ENCODE data around the gene POLR1G. TPM values are rescaled to one million over a fixed set of nuclear protein-coding genes. Genes with fewer than 3 reads are reported as not detected.

POLR1G gene
- total and polyA plus RNA-seq, 9 of the 15 experiments (the other 6 are each of a cell fraction or from before 2014, with no cell fraction given): 3.0 to 50.1 (median 27.4) TPM

DNA sequence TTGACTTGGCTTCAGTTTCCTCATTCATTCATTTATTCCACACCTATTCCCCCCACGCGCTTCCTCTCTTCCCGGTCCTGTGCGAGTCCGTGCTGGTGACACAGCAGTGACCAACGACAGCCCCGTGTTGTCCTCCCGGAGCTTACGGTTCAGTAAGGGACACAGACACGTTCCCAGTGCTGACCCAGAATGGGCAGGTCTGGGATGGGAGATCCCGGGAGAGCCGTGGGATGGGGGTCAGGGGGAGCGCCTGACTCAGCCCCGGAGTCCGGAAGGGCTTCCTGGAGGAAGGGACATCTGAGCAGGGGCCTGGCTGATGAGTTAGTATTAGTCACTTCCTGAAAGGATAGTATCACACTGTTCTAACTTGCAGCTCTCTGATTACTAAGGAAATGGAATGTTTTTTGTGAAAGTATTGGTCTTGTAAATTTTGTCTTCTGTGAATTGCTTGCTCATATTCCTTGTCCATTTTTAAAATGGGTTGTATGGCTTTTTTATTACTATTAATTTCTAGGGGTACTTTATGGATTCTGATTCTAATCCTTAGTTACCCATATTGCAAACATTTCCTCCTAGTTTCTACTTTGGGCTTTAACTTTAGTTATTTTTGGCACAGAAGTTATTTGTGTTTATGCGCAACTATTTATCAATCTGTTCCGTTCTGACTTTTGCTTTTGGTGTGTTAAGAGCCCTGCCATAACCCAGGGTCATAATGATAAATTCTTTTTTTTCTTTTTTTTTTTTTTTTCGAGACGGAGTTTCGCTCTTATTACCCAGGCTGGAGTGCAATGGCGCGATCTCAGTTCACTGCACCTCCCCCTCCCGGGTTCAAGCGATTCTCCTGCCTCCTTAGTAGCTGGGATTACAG is 18.0 kb downstream of the POLR1G start (continued):
- TF ChIP-seq FOXM1 (IDR thresholded peaks at IDR 0.05; ENCODE audit: low read depth) (no peak; the same call in 1 of the 2 replicates), FOXM1 (CRISPR knock-in tag; IDR thresholded peaks at IDR 0.05; ENCODE audit: low read depth) (no peak)
- TF ChIP-seq, protein P1, sequence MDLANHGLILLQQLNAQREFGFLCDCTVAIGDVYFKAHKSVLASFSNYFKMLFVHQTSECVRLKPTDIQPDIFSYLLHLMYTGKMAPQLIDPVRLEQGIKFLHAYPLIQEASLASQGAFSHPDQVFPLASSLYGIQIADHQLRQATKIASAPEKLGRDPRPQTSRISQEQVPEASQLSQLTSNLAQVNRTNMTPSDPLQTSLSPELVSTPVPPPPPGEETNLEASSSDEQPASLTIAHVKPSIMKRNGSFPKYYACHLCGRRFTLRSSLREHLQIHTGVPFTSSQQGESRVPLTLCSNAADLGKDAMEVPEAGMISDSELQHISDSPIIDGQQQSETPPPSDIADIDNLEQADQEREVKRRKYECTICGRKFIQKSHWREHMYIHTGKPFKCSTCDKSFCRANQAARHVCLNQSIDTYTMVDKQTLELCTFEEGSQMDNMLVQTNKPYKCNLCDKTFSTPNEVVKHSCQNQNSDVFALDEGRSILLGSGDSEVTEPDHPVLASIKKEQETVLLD (IDR thresholded peaks at IDR 0.05): peak; percentile 74

GRCh38 chr19:45428384-45429231 is 22.2 kb downstream of the POLR1G start:
- Histone ChIP-seq H4K20me1 (replicated peaks; ENCODE audit: control insufficient read depth, insufficient read depth, low read length) (no peaks in the 10 kb centered on the region), H2AFZ (ENCODE audit: low read depth, low read length) (peak overlapping the region; percentile 97), H3K4me2 (ENCODE audit: insufficient read depth, low read length) (peak overlapping the region; percentile 84), H3K4me1 (replicated peaks in 1 of 2; ENCODE audit: control insufficient read depth in 2 of 2, insufficient read depth in 2 of 2, low read length in 2 of 2) (peaks cover 19 to 34% of the 10 kb centered on the region in 2 experiments; a peak in 4 of 5 replicates), H3K36me3 (ENCODE audit: control insufficient read depth, insufficient read depth, low read length) (no peaks in the 10 kb centered on the region), H3K9ac (ENCODE audit: insufficient read depth in 1 of 2, low read depth in 2 of 2, low read length in 2 of 2) (peak overlapping the region; percentile 88 to 99), H3K9me3 (replicated peaks; ENCODE audit: control insufficient read depth, insufficient read depth, low read depth, low read length) (no peaks in the 10 kb centered on the region), H3K27ac (ENCODE audit: extremely low read depth, low read depth, low read length) (peak overlapping the region; percentile 87), H3K4me3 (peak overlapping the region; percentile 71), H3K9me1 (ENCODE audit: control insufficient read depth, insufficient read depth, low read length) (no peaks in the 10 kb centered on the region), H3K27me3 (ENCODE audit: control insufficient read depth in 2 of 2, insufficient read depth in 2 of 2, low read length in 2 of 2) (no peaks in the 10 kb centered on the region), H3K79me2 (ENCODE audit: control insufficient read depth, insufficient read depth, low read length) (no peaks in the 10 kb centered on the region)
- DNase-seq (ENCODE audit: extremely low read depth in 1 of 4, low spot score in 3 of 4): peak; percentile 71 to 74 (median 72)
- POLR2A ChIA-PET: interaction anchor here (0.6 to 2.4 kb wide), 9 partner anchors 11 to 80 kb away, joined by 3 to 12 read pairs (median 5); no protein-coding TSS in a partner anchor
- intact Hi-C loops (cut with micrococcal nuclease): loop anchor here (5.0 kb wide), 1 partner anchor 129 kb away; no protein-coding TSS in a partner anchor
- in situ Hi-C loops (cut with MboI): no loop called here
- peak; percentile 11 for FAIRE-seq
- WGBS (ENCODE audit: insufficient coverage, low coverage, missing lambda C conversion rate): 3% methylated on average over 47 of the region's 73 CpGs
- CTCF ChIA-PET (ENCODE audit: low intra/inter-chr PET ratio): interaction anchor here (1.0 to 4.9 kb wide), 4 partner anchors 11 to 129 kb away, joined by 3 to 85 read pairs (median 8); no protein-coding TSS in a partner anchor
- no TSS peak for BruUV-seq (replicated peaks)
- peak; percentile 50 for ATAC-seq
- TF ChIP-seq PHF20 (IDR thresholded peaks at IDR 0.05; ENCODE audit: partially characterized antibody) (peak; percentile 60), GABPB1 (CRISPR knock-in tag; IDR thresholded peaks at IDR 0.05) (0 out of 2 replicates have a peak, but pooled peaks have one; percentile 35), ESRRA (IDR thresholded peaks at IDR 0.05; ENCODE audit: borderline replicate concordance, low read depth) (no peak), ARHGAP35 (IDR thresholded peaks at IDR 0.05; ENCODE audit: partially characterized antibody) (no peak), MCM5 (IDR thresholded peaks at IDR 0.05; ENCODE audit: low read depth) (no peak), RFX5 (IDR thresholded peaks at IDR 0.05; ENCODE audit: low read depth, low read length) (no peak), ZBED1 (IDR thresholded peaks at IDR 0.05) (no peak), ZNF551 (CRISPR knock-in tag; IDR thresholded peaks at IDR 0.05) (no peak), HMG20B (CRISPR knock-in tag; IDR thresholded peaks at IDR 0.05) (no peak), ZNF586 (CRISPR knock-in tag; conservative IDR thresholded peaks at IDR 0.05) (no peak), TBP (optimal IDR thresholded peaks at IDR 0.05; ENCODE audit: low read depth, low read length) (no peak), HOXB6 (CRISPR knock-in tag; IDR thresholded peaks at IDR 0.05; ENCODE audit: borderline replicate concordance) (no peak), SMAD2 (IDR thresholded peaks at IDR 0.05; ENCODE audit: low read depth, low read length) (no peak), JUNB (CRISPR knock-in tag; conservative IDR thresholded peaks at IDR 0.05) (no peak)

All from K562 (cell line).